ENCODE data around the gene ROR1. TPM values are rescaled to one million over a fixed set of nuclear protein-coding genes. Genes with fewer than 3 reads are reported as not detected.

Gene ROR1
- total RNA-seq, 2 donors from 2014 or later, result 0.09 TPM; not detected in 1

DNA sequence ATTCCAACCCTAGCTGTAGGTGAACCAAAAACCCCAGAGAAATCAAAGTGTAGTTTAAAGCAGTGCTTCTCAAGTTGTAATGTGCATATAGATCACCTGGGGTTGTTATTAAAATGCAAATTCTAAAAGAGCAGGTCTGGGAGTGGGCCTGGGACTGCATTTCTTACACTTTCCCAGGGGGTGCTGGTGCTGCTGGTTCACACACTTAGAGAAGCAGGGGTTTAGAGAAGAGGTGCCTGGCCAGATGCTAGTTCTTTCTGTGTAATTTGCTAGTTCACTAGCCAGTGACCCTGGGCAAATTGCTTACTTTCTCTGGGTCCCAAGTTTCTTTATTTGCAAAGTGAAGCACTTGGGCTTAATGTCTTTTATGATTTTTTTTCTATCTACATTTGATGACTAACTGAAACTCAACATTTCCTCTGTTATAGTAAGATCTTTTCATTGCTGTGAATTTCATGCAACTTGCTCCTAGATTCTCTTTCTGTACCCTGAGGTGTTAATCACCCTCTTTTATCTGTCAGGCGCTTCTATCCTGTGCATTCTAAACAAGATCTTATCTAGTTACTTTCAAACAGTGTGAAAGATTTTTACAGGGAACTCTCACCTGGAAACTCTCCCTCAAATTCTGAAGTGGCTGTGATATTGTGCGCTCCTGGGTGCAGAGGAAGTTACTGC is 287.8 kb downstream of the ROR1 start:
- peaks cover 33% of the 10 kb centered on the region for H3K27me3 Mint-ChIP-seq
- H3K27ac Mint-ChIP-seq, result no peak overlapping the region
- no peak overlapping the region for H3K4me3 Mint-ChIP-seq
- H3K36me3 Mint-ChIP-seq (ENCODE audit: low read depth), result no peaks in the 10 kb centered on the region
- peaks cover 6% of the 10 kb centered on the region for H3K4me1 Mint-ChIP-seq
- H3K9me3 Mint-ChIP-seq, result peaks cover 10% of the 10 kb centered on the region
- ATAC-seq (replicated peaks), result no peak

DNA sequence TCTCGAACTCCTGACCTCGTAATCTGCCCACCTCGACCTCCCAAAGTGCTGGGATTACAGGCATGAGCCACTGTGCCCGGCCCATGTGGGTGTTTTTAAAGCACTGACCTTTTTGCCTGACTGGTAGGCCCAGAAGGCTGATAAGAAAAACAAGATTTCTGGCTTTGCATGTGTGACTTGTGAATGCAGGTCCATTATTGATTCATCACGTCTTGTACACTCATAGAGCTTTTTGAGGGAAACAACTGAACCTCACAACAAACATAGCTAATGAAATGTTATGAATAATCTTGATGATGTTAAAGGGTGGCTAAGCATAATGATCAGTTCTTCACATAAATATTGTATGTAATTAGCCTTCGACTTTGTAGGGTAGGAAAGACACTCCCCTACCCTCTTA is 288.7 kb downstream of the ROR1 start:
- ATAC-seq (replicated peaks), result no peak
- Mint-ChIP-seq H3K27ac (no peak overlapping the region), H3K4me3 (no peak overlapping the region), H3K27me3 (peaks cover 33% of the 10 kb centered on the region), H3K9me3 (peaks cover 10% of the 10 kb centered on the region), H3K4me1 (peaks cover 6% of the 10 kb centered on the region), H3K36me3 (ENCODE audit: low read depth) (no peaks in the 10 kb centered on the region)

DNA sequence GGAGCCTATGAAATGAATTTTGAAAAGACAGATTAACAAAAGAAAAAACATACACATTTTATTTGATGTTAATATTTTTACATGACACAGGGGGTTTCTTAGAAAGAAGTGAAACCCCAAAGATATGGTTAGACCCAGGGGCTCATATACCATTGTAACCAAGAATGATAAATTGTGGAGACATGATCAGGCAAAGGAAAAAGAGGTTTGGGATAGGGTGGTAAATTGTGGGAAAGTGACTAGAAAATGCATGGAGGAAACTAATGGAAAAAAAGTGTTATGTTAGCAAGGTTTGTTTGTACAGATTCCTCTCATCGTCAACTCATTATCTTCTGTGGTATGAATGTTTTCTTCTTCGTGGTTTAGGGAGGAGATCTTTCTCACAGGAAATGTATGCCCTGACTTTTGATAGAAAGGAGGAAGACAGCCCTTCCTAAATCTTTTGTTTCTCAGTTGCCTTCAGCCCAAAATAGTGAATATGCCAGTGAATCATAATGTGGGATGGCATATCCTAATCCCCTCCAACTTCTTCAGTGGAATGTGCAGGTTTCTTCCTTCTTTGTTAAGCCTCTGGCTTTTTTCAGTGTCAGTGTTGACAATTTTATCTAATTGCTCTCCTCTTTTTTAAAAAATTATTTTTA is 289.2 kb downstream of the ROR1 start:
- peaks cover 6% of the 10 kb centered on the region for H3K4me1 Mint-ChIP-seq
- ATAC-seq (replicated peaks), result no peak
- no peaks in the 10 kb centered on the region for H3K36me3 Mint-ChIP-seq (ENCODE audit: low read depth)
- peaks cover 33% of the 10 kb centered on the region for H3K27me3 Mint-ChIP-seq
- peaks cover 10% of the 10 kb centered on the region for H3K9me3 Mint-ChIP-seq
- no peak overlapping the region for H3K27ac Mint-ChIP-seq
- H3K4me3 Mint-ChIP-seq, result no peak overlapping the region

GRCh38 chr1:64065571-64065970 is 291.8 kb downstream of the ROR1 start:
- H3K36me3 Mint-ChIP-seq (ENCODE audit: low read depth), result no peaks in the 10 kb centered on the region
- peaks cover 27% of the 10 kb centered on the region for H3K27me3 Mint-ChIP-seq
- no peak for ATAC-seq (replicated peaks)
- H3K27ac Mint-ChIP-seq, result no peak overlapping the region
- H3K4me3 Mint-ChIP-seq, result no peak overlapping the region
- H3K4me1 Mint-ChIP-seq, result peaks cover 6% of the 10 kb centered on the region
- peaks cover 5% of the 10 kb centered on the region for H3K9me3 Mint-ChIP-seq

DNA sequence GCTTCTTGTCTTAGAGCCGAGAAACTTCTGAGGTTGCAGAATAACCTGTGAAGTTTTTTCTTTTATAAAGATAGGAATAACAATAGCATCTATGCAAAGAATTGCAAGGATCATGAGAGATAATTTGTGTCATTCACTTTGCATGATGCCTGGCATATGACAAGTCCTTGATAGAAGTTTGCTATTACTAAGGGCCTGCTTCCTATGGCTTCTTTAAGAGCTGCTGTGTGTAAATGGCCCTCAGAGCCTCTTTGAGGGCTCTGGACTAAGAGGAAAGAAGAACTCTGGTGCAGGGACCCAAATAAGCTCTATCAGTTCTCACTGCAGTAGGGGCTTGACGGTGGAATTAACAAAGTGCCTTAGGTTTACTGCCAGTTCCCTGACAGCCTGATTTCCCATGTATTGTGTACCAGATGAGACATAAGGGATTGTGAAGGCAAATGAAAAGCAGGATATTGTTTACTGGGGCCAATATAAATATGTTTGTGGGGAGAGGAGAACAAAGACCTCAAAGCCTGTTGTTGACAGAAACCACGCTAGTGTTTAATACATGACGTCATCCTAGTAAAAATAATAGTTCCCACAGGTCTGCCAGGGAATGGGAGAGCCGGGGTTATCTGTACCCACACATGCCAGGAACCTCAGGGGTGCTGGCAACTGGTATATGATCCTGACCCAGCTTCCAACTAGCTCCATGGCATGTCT is 298.4 kb downstream of the ROR1 start:
- peaks cover 9% of the 10 kb centered on the region for H3K27me3 Mint-ChIP-seq
- H3K9me3 Mint-ChIP-seq, result no peaks in the 10 kb centered on the region
- no peak overlapping the region for H3K27ac Mint-ChIP-seq
- no peak for ATAC-seq (replicated peaks)
- H3K4me3 Mint-ChIP-seq, result no peak overlapping the region
- H3K36me3 Mint-ChIP-seq (ENCODE audit: low read depth), result no peaks in the 10 kb centered on the region
- H3K4me1 Mint-ChIP-seq, result no peaks in the 10 kb centered on the region

DNA sequence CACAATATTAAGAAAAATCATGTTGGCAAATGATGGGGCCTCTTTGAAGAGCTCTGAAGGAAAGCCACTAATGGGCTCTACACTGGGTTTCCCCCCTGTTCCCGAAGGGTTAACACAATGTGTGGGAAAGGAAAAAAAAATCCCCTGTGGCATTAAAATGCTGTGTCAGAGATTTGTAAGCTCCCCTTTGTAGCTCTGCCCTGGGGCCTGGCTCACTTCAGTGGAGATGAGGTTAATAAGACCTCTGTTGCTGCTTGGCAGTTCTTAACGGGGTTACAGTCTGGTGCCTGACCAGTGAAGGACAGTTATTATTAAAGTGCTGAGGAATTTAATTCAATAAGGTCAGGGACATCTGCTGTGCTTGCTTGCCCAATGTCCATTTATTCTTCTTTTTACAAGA is 299.9 kb downstream of the ROR1 start:
- no peak for ATAC-seq (replicated peaks)

GRCh38 chr1:64074767-64075166 is 300.9 kb downstream of the ROR1 start:
- H3K27ac Mint-ChIP-seq, result no peak overlapping the region
- H3K4me1 Mint-ChIP-seq, result no peaks in the 10 kb centered on the region
- no peak overlapping the region for H3K4me3 Mint-ChIP-seq
- H3K27me3 Mint-ChIP-seq, result peaks cover 9% of the 10 kb centered on the region
- no peak for ATAC-seq (replicated peaks)
- no peaks in the 10 kb centered on the region for H3K9me3 Mint-ChIP-seq
- H3K36me3 Mint-ChIP-seq (ENCODE audit: low read depth), result no peaks in the 10 kb centered on the region

More for the DNA sequence above, 299.9 kb downstream of the ROR1 start:
- Mint-ChIP-seq H3K9me3 (no peaks in the 10 kb centered on the region), H3K27ac (no peak overlapping the region), H3K27me3 (peaks cover 9% of the 10 kb centered on the region), H3K36me3 (ENCODE audit: low read depth) (no peaks in the 10 kb centered on the region), H3K4me1 (no peaks in the 10 kb centered on the region), H3K4me3 (no peak overlapping the region)

DNA sequence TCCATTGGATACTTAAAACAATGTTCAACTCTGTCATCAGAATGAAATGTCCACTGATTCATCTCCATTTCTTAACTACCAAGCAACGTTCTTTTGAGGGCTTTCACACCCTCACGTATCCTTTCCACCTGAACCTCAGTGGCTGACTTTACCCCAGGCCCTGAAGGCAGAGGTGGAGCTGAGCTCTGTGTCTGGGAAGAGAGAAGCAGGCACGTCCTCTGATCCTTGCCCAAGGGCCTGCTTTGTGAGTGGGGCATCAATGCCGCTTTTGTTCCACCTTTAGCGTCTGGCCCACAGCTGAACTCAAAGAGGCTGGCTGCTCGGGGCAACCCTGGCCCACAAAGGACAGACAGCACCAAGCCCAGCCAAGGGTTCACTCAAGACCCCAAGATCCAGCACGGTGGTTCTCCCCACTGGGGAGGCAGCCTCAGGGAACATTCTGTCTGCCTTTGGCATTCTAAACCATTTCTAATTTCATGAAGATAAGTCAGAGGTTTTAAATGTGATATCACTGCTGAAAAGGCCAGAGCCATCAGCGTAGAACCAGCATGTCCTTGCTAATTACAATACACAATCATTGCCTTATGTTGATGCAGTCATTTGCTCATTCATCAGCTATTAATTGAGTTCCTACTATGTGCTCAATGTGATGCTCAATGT is 303.6 kb downstream of the ROR1 start:
- H3K36me3 Mint-ChIP-seq (ENCODE audit: low read depth), result no peaks in the 10 kb centered on the region
- H3K27me3 Mint-ChIP-seq, result peaks cover 5% of the 10 kb centered on the region
- no peak overlapping the region for H3K27ac Mint-ChIP-seq
- H3K9me3 Mint-ChIP-seq, result no peaks in the 10 kb centered on the region
- H3K4me1 Mint-ChIP-seq, result no peaks in the 10 kb centered on the region
- no peak for ATAC-seq (replicated peaks)
- no peak overlapping the region for H3K4me3 Mint-ChIP-seq

DNA sequence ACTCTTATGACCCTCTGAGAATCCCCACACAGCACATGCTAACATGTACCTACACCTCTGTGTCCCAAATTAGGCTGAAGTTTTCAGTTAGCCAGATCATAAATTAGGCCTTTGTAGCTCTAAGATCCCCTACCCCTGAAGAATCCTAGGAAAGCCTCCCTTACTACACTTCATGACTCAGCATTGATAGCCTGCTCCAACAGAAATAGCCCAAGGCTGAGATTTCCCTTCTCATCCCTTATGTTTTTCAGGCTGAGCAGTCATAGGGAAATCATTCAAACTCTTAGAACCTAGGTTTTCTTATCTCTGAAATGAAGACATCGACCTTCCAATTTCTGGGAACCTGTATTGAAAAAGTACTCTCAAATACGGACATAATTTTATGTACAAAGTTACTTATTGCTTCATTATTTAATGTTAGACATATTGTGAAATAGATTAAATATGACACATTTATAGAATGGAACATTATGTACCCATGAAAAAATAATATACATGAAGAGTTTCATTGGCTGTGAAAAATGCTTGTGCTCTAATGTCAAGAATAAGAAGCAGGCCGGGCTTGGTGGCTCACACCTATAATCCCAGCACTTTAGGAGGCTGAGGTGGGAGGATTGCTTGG is 307.2 kb downstream of the ROR1 start:
- Mint-ChIP-seq H3K9me3 (no peaks in the 10 kb centered on the region), H3K4me1 (no peaks in the 10 kb centered on the region), H3K27ac (no peak overlapping the region), H3K4me3 (no peak overlapping the region), H3K36me3 (ENCODE audit: low read depth) (no peaks in the 10 kb centered on the region), H3K27me3 (no peaks in the 10 kb centered on the region)
- no peak for ATAC-seq (replicated peaks)

GRCh38 chr1:64082459-64082858 is 308.6 kb downstream of the ROR1 start:
- Mint-ChIP-seq H3K4me3 (no peak overlapping the region), H3K27me3 (no peaks in the 10 kb centered on the region), H3K36me3 (ENCODE audit: low read depth) (no peaks in the 10 kb centered on the region), H3K4me1 (no peaks in the 10 kb centered on the region), H3K9me3 (no peaks in the 10 kb centered on the region), H3K27ac (no peak overlapping the region)
- ATAC-seq (replicated peaks), result no peak

GRCh38 chr1:64084451-64084850 is 310.6 kb downstream of the ROR1 start:
- Mint-ChIP-seq H3K36me3 (ENCODE audit: low read depth) (no peaks in the 10 kb centered on the region), H3K27me3 (no peaks in the 10 kb centered on the region), H3K4me1 (no peaks in the 10 kb centered on the region), H3K27ac (no peak overlapping the region), H3K9me3 (no peaks in the 10 kb centered on the region), H3K4me3 (no peak overlapping the region)
- no peak for ATAC-seq (replicated peaks)

DNA sequence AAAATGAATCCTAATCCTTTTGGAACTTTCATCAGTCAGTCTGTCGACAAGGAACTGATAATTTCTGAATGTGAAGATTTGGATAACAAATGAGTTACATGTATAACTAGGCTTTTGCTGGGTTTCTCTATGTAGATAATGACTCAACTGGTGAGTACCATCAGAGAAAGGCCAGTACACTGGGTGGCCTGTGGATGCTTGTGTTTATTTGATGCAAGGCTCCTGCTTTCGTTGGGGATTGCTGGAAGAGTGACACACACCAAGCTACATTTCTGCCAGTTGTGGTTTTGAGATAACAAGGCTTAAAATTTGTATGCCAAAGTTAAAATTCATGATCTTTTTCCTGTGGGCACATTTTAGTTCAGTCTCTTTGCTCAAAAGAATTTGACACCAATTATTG is 314.0 kb downstream of the ROR1 start:
- ATAC-seq (replicated peaks), result no peak
- Mint-ChIP-seq H3K27me3 (no peaks in the 10 kb centered on the region), H3K4me3 (no peak overlapping the region), H3K27ac (no peak overlapping the region), H3K4me1 (no peaks in the 10 kb centered on the region), H3K9me3 (no peaks in the 10 kb centered on the region), H3K36me3 (ENCODE audit: low read depth) (no peaks in the 10 kb centered on the region)

DNA sequence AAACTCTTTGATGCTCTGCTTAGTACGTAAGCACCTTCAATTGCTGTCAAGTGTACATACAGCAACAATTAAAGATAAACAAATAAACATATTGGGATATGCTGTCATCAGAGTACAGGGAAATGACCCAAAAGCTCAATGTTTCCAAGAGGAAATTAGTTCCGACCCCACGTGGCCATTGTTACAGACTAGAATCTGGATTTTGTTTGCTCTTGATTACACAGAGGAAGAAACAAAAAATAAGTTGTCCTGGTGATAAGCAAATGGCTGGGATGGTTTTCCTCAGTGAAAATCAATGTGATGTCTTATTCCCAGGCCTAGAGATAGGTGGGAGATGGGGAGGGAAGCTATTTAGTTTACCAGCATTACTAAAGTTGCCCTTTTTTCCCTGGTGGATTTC is 316.6 kb downstream of the ROR1 start:
- H3K27ac Mint-ChIP-seq, result no peak overlapping the region
- ATAC-seq (replicated peaks), result no peak
- H3K36me3 Mint-ChIP-seq (ENCODE audit: low read depth), result no peaks in the 10 kb centered on the region

DNA sequence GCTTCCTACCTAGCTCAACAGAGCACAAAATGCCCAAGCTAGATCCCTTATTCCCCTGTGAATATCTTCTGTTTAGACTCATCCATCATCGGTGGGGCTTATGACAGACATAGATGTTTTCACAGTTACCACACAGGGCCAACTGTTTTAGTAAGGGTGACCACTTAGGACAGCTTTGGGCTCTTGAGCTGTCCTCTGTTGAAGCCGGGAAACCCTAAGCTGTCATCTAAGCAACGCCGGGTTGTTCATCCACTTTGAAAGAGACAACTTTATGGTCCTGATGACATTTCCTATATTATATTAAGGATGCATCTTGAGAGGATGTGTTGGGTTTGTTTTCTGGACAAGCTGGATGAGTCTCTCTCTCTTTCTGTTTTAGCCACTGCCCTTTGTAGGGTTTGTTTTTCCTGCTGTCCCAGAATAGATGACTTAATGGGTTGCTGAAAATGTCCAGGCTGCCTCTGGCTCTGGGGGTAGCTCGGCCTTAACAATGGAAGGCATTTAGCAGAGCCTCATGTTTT is 319.1 kb downstream of the ROR1 start:
- no peak overlapping the region for H3K27ac Mint-ChIP-seq

More for the DNA sequence above, 316.6 kb downstream of the ROR1 start:
- no peak overlapping the region for H3K4me3 Mint-ChIP-seq
- peaks cover 5% of the 10 kb centered on the region for H3K27me3 Mint-ChIP-seq
- no peaks in the 10 kb centered on the region for H3K4me1 Mint-ChIP-seq
- no peaks in the 10 kb centered on the region for H3K9me3 Mint-ChIP-seq

More for the DNA sequence above, 319.1 kb downstream of the ROR1 start:
- no peaks in the 10 kb centered on the region for H3K9me3 Mint-ChIP-seq
- H3K4me1 Mint-ChIP-seq, result no peaks in the 10 kb centered on the region
- ATAC-seq (replicated peaks), result no peak
- peaks cover 5% of the 10 kb centered on the region for H3K27me3 Mint-ChIP-seq
- no peak overlapping the region for H3K4me3 Mint-ChIP-seq
- no peaks in the 10 kb centered on the region for H3K36me3 Mint-ChIP-seq (ENCODE audit: low read depth)
